SK-N-SH treated with all-trans-retinoic acid at 6 μM for 48 hours (cell line): ENCODE measurements around the gene LRP2.

ENCODE experiments used
- ATAC-seq: fragments of 200-7000 bp; cut with Tn5 transposase; 3 replicates; pipeline ENCODE4 v1.9.1; 2020; ENCODE audit warnings: mild to moderate bottlenecking, moderate library complexity
- ARNTL ChIP-seq: fragments of 450-650 bp; formaldehyde crosslinking; IDR thresholded peaks from 2 replicates; pipeline ENCODE4 v1.5.0; 2020; ENCODE audit warnings: low read depth, mild to moderate bottlenecking, moderate library complexity, borderline replicate concordance
- BACH2 ChIP-seq: fragments of 250-450 bp; sonication (Bioruptor Pico); IDR thresholded peaks from 2 replicates; pipeline ENCODE4 v1.9.0; 2021; ENCODE audit warnings: mild to moderate bottlenecking, borderline replicate concordance
- CSDC2 ChIP-seq: fragments of 250-450 bp; sonication (Bioruptor Pico); IDR thresholded peaks from 2 replicates; pipeline ENCODE4 v1.5.0; 2020; ENCODE audit warnings: mild to moderate bottlenecking, moderate library complexity
- CSRNP3 ChIP-seq: fragments of 250-450 bp; sonication (Bioruptor Pico); IDR thresholded peaks from 2 replicates; pipeline ENCODE4 v1.5.1; 2021; ENCODE audit warnings: mild to moderate bottlenecking, moderate library complexity
- GLIS3 ChIP-seq: fragments of 250-450 bp; sonication (Bioruptor Pico); IDR thresholded peaks from 2 replicates; pipeline ENCODE4 v1.5.0; 2020; ENCODE audit warnings: mild to moderate bottlenecking, moderate library complexity
- ISL1 ChIP-seq: fragments of 250-450 bp; sonication (Bioruptor Pico); IDR thresholded peaks from 2 replicates; pipeline ENCODE4 v2.1.2; 2022; ENCODE audit warnings: mild to moderate bottlenecking, moderate library complexity
- OSR1 ChIP-seq: fragments of 250-450 bp; sonication (Bioruptor Pico); IDR thresholded peaks from 2 replicates; pipeline ENCODE4 v1.8.0; 2022; ENCODE audit warnings: moderate library complexity, mild to moderate bottlenecking, inconsistent platforms
- PATZ1 ChIP-seq: fragments of 250-450 bp; sonication (Bioruptor Pico); IDR thresholded peaks from 2 replicates; pipeline ENCODE4 v1.8.0; 2020; ENCODE audit warnings: mild to moderate bottlenecking, moderate library complexity, borderline replicate concordance
- PPARA ChIP-seq: fragments of 250-450 bp; sonication (Bioruptor Pico); IDR thresholded peaks from 2 replicates; pipeline ENCODE4 v1.5.0; 2020; ENCODE audit warnings: mild to moderate bottlenecking, borderline replicate concordance
- RARB ChIP-seq: fragments of 250-450 bp; sonication (Bioruptor Pico); IDR thresholded peaks from 2 replicates; pipeline ENCODE4 v1.8.0; 2021; ENCODE audit warnings: mild to moderate bottlenecking, moderate library complexity
- SNAI2 ChIP-seq: fragments of 250-450 bp; sonication (Bioruptor Pico); IDR thresholded peaks from 2 replicates; pipeline ENCODE4 v1.5.0; 2020; ENCODE audit warnings: mild to moderate bottlenecking, moderate library complexity
- TCF4 ChIP-seq: fragments of 250-450 bp; sonication (Bioruptor Pico); IDR thresholded peaks from 2 replicates; pipeline ENCODE4 v1.8.0; 2021; ENCODE audit warnings: mild to moderate bottlenecking, moderate library complexity, borderline replicate concordance
- TOX ChIP-seq: fragments of 250-450 bp; sonication (Bioruptor Pico); IDR thresholded peaks from 2 replicates; pipeline ENCODE4 v1.8.0; 2021; ENCODE audit warnings: mild to moderate bottlenecking, moderate library complexity, borderline replicate concordance
- ZC3H10 ChIP-seq: fragments of 250-450 bp; sonication (Bioruptor Pico); IDR thresholded peaks from 2 replicates; pipeline ENCODE4 v1.5.1; 2021; ENCODE audit warnings: mild to moderate bottlenecking, moderate library complexity
- ZFP3 ChIP-seq: fragments of 250-450 bp; sonication (Bioruptor Pico); IDR thresholded peaks from 2 replicates; pipeline ENCODE4 v1.5.0; 2020; ENCODE audit warnings: mild to moderate bottlenecking, moderate library complexity
- ZFP30 ChIP-seq: fragments of 450-650 bp; formaldehyde crosslinking; IDR thresholded peaks from 2 replicates; pipeline ENCODE4 v1.5.0; 2022; ENCODE audit warnings: mild to moderate bottlenecking, moderate library complexity
- ZNF565 ChIP-seq: fragments of 450-650 bp; formaldehyde crosslinking; conservative IDR thresholded peaks from 2 replicates; pipeline ENCODE4 v1.5.0; 2020; ENCODE audit warnings: low read depth, mild to moderate bottlenecking, moderate library complexity
- ZNF70 ChIP-seq: fragments of 450-650 bp; formaldehyde crosslinking; IDR thresholded peaks from 2 replicates; pipeline ENCODE4 v1.5.0; 2020; ENCODE audit warnings: mild to moderate bottlenecking, moderate library complexity
- ZNF8 ChIP-seq: fragments of 450-650 bp; formaldehyde crosslinking; IDR thresholded peaks from 2 replicates; pipeline ENCODE4 v1.5.0; 2020; ENCODE audit warnings: mild to moderate bottlenecking, moderate library complexity
- TF ChIP-seq, protein P1 (sequence below): fragments of 250-450 bp; sonication (Bioruptor Pico); IDR thresholded peaks from 2 replicates; pipeline ENCODE4 v1.5.0; 2020; ENCODE audit warnings: mild to moderate bottlenecking, moderate library complexity
- TF ChIP-seq, protein P2 (sequence below): fragments of 250-450 bp; sonication (Bioruptor Pico); IDR thresholded peaks from 2 replicates; pipeline ENCODE4 v1.5.1; 2020; ENCODE audit warnings: low read depth, mild to moderate bottlenecking, moderate library complexity
- TF ChIP-seq, protein P3 (sequence below): fragments of 250-450 bp; sonication (Bioruptor Pico); IDR thresholded peaks from 2 replicates; pipeline ENCODE4 v1.8.0; 2021; ENCODE audit warnings: low read depth, mild to moderate bottlenecking, moderate library complexity, borderline replicate concordance

Gene LRP2

DNA sequence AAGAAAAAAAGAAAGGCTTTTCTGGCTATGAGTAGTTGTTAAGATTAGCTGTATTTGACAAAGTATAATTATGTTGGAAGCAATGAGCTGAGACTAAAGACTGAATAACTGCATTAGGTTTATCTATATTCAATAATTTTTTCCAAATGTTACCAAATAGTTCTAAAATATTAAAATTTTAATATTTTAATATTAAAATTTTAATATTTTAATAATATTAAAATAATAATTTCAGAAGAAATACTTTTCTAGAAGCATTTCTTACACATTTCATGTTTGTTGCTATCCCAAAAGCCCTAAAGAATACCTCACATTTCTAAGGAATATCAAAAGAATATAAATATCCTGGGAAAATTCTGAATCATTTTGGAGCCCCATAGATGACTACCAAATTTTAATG lies 74.7 kb downstream of the LRP2 start:
- no peak for ATAC-seq
- TF ChIP-seq SNAI2 (CRISPR knock-in tag) (no peak), ISL1 (CRISPR knock-in tag) (no peak)

GRCh38 chr2:169286624-169287231 lies 75.6 kb downstream of the LRP2 start:
- ATAC-seq: no peak
- TF ChIP-seq, protein P1, sequence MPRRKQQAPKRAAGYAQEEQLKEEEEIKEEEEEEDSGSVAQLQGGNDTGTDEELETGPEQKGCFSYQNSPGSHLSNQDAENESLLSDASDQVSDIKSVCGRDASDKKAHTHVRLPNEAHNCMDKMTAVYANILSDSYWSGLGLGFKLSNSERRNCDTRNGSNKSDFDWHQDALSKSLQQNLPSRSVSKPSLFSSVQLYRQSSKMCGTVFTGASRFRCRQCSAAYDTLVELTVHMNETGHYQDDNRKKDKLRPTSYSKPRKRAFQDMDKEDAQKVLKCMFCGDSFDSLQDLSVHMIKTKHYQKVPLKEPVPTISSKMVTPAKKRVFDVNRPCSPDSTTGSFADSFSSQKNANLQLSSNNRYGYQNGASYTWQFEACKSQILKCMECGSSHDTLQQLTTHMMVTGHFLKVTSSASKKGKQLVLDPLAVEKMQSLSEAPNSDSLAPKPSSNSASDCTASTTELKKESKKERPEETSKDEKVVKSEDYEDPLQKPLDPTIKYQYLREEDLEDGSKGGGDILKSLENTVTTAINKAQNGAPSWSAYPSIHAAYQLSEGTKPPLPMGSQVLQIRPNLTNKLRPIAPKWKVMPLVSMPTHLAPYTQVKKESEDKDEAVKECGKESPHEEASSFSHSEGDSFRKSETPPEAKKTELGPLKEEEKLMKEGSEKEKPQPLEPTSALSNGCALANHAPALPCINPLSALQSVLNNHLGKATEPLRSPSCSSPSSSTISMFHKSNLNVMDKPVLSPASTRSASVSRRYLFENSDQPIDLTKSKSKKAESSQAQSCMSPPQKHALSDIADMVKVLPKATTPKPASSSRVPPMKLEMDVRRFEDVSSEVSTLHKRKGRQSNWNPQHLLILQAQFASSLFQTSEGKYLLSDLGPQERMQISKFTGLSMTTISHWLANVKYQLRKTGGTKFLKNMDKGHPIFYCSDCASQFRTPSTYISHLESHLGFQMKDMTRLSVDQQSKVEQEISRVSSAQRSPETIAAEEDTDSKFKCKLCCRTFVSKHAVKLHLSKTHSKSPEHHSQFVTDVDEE: no peak
- no peak for TF ChIP-seq PATZ1 (CRISPR knock-in tag)
- TF ChIP-seq ZFP3: no peak
- TF ChIP-seq ZNF70 (CRISPR knock-in tag): no peak
- no peak for TF ChIP-seq GLIS3 (CRISPR knock-in tag)
- no peak for TF ChIP-seq CSDC2
- TF ChIP-seq, protein P2, sequence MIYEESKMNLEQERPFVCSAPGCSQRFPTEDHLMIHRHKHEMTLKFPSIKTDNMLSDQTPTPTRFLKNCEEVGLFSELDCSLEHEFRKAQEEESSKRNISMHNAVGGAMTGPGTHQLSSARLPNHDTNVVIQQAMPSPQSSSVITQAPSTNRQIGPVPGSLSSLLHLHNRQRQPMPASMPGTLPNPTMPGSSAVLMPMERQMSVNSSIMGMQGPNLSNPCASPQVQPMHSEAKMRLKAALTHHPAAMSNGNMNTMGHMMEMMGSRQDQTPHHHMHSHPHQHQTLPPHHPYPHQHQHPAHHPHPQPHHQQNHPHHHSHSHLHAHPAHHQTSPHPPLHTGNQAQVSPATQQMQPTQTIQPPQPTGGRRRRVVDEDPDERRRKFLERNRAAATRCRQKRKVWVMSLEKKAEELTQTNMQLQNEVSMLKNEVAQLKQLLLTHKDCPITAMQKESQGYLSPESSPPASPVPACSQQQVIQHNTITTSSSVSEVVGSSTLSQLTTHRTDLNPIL (CRISPR knock-in tag): no peak
- TF ChIP-seq PPARA (CRISPR knock-in tag): no peak
- TF ChIP-seq TCF4 (CRISPR knock-in tag): no peak
- TF ChIP-seq ZNF565: no peak
- TF ChIP-seq BACH2 (CRISPR knock-in tag): no peak
- no peak for TF ChIP-seq OSR1 (CRISPR knock-in tag)
- TF ChIP-seq, protein P3, sequence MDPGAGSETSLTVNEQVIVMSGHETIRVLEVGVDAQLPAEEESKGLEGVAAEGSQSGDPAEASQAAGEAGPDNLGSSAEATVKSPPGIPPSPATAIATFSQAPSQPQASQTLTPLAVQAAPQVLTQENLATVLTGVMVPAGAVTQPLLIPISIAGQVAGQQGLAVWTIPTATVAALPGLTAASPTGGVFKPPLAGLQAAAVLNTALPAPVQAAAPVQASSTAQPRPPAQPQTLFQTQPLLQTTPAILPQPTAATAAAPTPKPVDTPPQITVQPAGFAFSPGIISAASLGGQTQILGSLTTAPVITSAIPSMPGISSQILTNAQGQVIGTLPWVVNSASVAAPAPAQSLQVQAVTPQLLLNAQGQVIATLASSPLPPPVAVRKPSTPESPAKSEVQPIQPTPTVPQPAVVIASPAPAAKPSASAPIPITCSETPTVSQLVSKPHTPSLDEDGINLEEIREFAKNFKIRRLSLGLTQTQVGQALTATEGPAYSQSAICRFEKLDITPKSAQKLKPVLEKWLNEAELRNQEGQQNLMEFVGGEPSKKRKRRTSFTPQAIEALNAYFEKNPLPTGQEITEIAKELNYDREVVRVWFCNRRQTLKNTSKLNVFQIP (CRISPR knock-in tag): no peak
- TF ChIP-seq ISL1 (CRISPR knock-in tag): no peak
- no peak for TF ChIP-seq SNAI2 (CRISPR knock-in tag)
- TF ChIP-seq ZFP30 (CRISPR knock-in tag): no peak
- no peak for TF ChIP-seq TOX (CRISPR knock-in tag)
- no peak for TF ChIP-seq RARB
- TF ChIP-seq CSRNP3 (CRISPR knock-in tag): no peak
- TF ChIP-seq ARNTL (CRISPR knock-in tag): no peak

DNA sequence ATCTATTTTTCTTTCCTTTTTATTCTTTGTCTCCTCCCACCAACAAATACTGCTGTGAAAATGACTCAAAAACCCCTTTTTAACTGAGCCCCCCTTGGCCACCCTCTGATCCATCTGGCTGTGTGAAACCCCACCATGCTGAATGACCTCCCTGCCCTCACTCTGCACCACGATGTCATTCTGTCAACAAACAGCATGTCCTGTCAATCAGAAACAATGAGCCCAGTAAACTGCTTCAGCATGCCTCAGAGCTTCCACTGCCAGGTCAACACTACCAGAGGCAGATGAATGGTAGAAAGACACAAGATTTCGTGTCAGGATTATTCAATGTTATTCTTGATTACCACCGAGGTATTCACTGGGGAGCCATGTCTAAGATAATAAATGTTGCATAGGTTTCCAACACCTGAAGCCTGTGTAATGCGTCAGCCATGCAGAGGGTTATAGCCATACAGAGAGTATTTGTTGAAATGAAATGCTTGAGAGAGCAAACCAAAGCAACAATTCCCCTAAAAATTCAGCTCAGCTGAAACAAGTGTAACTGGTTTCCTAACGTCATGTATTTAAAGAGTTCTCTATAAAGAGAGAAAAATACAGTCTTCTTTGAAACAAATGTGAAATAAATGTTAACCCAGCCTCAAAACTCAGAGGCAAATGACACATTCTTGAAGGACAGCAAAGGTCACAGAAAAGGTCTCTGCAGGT lies 76.7 kb downstream of the LRP2 start:
- no peak for ATAC-seq
- TF ChIP-seq CSRNP3 (CRISPR knock-in tag) (no peak), PATZ1 (CRISPR knock-in tag) (no peak), ARNTL (CRISPR knock-in tag) (no peak), TCF4 (CRISPR knock-in tag) (no peak), GLIS3 (CRISPR knock-in tag) (no peak), RARB (no peak), SNAI2 (CRISPR knock-in tag) (no peak), OSR1 (CRISPR knock-in tag) (no peak), CSDC2 (no peak), ZNF8 (CRISPR knock-in tag) (no peak), ZFP3 (no peak), ZNF565 (no peak), ISL1 (CRISPR knock-in tag) (no peak), ZC3H10 (CRISPR knock-in tag) (no peak), TOX (CRISPR knock-in tag) (no peak)
